ENCODE data around the gene F10.

- TF ChIP-seq POLR2A (IDR thresholded peaks at IDR 0.05; ENCODE audit: low read depth, low read length) (no peak), POLR2AphosphoS5 (IDR thresholded peaks at IDR 0.05; ENCODE audit: low read depth, low read length) (no peak), TAF1 (IDR thresholded peaks at IDR 0.05; ENCODE audit: borderline replicate concordance, low read depth, low read length) (no peak)
Observed at GRCh38 chr13:113114511-113115362, 7.9 kb upstream of the F10 start.
